Measurements from ENCODE around the gene TMEM150C. TPM values are rescaled to one million over a fixed set of nuclear protein-coding genes. Genes with fewer than 3 reads are reported as not detected.

Gene TMEM150C
- total RNA-seq, 1 experiment from 2014 or later: 2.7 TPM

- no peak overlapping the region for H3K4me2 ChIP-seq (ENCODE audit: insufficient read depth, insufficient read length, low read length)
- H3K9me3 ChIP-seq (ENCODE audit: control insufficient read depth, low read depth, low read length): no peaks in the 10 kb centered on the region
- H2BK120ac ChIP-seq (ENCODE audit: low read depth, low read length, poor library complexity, severe bottlenecking): no peak overlapping the region
- Mint-ChIP-seq H3K36me3 (ENCODE audit: insufficient read depth in 1 of 3, low read depth in 3 of 3) (no peaks in the 10 kb centered on the region; a peak in 1 of 7 replicates), H3K4me1 (peaks cover 24 to 38% of the 10 kb centered on the region in 2 experiments), H3K27me3 (ENCODE audit: low read depth) (peaks cover 7% of the 10 kb centered on the region), H3K4me3 (no peak overlapping the region), H3K27ac (no peak overlapping the region), H3K9me3 (0 out of 5 replicates have a peak, but pooled peaks cover 0 to under 1% of the 10 kb centered on the region in 2 experiments)
- TF ChIP-seq, protein P1, sequence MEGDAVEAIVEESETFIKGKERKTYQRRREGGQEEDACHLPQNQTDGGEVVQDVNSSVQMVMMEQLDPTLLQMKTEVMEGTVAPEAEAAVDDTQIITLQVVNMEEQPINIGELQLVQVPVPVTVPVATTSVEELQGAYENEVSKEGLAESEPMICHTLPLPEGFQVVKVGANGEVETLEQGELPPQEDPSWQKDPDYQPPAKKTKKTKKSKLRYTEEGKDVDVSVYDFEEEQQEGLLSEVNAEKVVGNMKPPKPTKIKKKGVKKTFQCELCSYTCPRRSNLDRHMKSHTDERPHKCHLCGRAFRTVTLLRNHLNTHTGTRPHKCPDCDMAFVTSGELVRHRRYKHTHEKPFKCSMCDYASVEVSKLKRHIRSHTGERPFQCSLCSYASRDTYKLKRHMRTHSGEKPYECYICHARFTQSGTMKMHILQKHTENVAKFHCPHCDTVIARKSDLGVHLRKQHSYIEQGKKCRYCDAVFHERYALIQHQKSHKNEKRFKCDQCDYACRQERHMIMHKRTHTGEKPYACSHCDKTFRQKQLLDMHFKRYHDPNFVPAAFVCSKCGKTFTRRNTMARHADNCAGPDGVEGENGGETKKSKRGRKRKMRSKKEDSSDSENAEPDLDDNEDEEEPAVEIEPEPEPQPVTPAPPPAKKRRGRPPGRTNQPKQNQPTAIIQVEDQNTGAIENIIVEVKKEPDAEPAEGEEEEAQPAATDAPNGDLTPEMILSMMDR (conservative IDR thresholded peaks at IDR 0.05): no peak
- H3K79me1 ChIP-seq (ENCODE audit: insufficient read depth, low read depth, low read length, poor library complexity, severe bottlenecking): no peaks in the 10 kb centered on the region
- H3K27me3 ChIP-seq (ENCODE audit: insufficient read depth, low read length): no peaks in the 10 kb centered on the region
- H2BK15ac ChIP-seq (ENCODE audit: low read depth, low read length): no peak overlapping the region
- no peak overlapping the region for H3K9ac ChIP-seq (ENCODE audit: extremely low read depth, insufficient read length, low read length)
- H4K5ac ChIP-seq (ENCODE audit: insufficient read length, low read depth, low read length): no peak overlapping the region
- no peak overlapping the region for H4K8ac ChIP-seq (replicated peaks; ENCODE audit: insufficient read length, low read depth, low read length)
- no peaks in the 10 kb centered on the region for H4K20me1 ChIP-seq (ENCODE audit: control insufficient read depth, insufficient read depth, insufficient read length)
- H3K14ac ChIP-seq (ENCODE audit: insufficient read depth, low read length): no peak overlapping the region
- H3K4ac ChIP-seq (ENCODE audit: low read depth, low read length): no peak overlapping the region
- H3K79me2 ChIP-seq (ENCODE audit: insufficient read depth, low read length): no peaks in the 10 kb centered on the region
- no peak overlapping the region for H2BK20ac ChIP-seq (ENCODE audit: low read depth, low read length, poor library complexity, severe bottlenecking)
- peaks cover 5% of the 10 kb centered on the region; the same call in 1 of the 2 replicates for H3K4me1 ChIP-seq (ENCODE audit: insufficient read depth, low read length)
- no peak overlapping the region for H2AFZ ChIP-seq (ENCODE audit: low read length)
- no peak overlapping the region for H3K23ac ChIP-seq (ENCODE audit: insufficient read length, low read depth, low read length)
- H2AK5ac ChIP-seq (ENCODE audit: insufficient read length, low read length): no peak overlapping the region
- no peak overlapping the region for H2BK5ac ChIP-seq (ENCODE audit: insufficient read length, low read length)
- no CpG with 5 or more reads among the region's 7 CpGs for WGBS (ENCODE audit: extremely low coverage, insufficient read length, low lambda C conversion rate)
- no peak overlapping the region for H2BK12ac ChIP-seq (ENCODE audit: insufficient read length, low read depth, low read length)
- H3K27ac ChIP-seq (ENCODE audit: insufficient read length, low read depth, low read length): no peak overlapping the region
- no peak overlapping the region for H3K56ac ChIP-seq (ENCODE audit: insufficient read length, low read depth, low read length)
- H4K91ac ChIP-seq (ENCODE audit: insufficient read length, low read depth, low read length): no peak overlapping the region
- no peak overlapping the region for H3T11ph ChIP-seq (ENCODE audit: low read length)
- no peak for DNase-seq
- no peak overlapping the region for H3K18ac ChIP-seq (ENCODE audit: insufficient read length, low read depth, low read length)
- H3K23me2 ChIP-seq (ENCODE audit: insufficient read length, low read depth, low read length, poor library complexity, severe bottlenecking): no peaks in the 10 kb centered on the region
These were observed 5.7 kb upstream of the TMEM150C start for GRCh38 chr4:82567444-82567843.
